H9 (cell line): ENCODE measurements around the gene USP37. TPM values are rescaled to one million over a fixed set of nuclear protein-coding genes. Genes with fewer than 3 reads are reported as not detected.
A peak's percentile ranks its signal among the peaks of the same experiment; 100 is the strongest.

Experiments
- DNase-seq: peaks from one replicate; pipeline ENCODE4 v3.0.0-alpha.2; 2017
- H2AFZ ChIP-seq: one replicate; pipeline ENCODE4 v1.6.1; 2013; ENCODE audit warnings: mild to moderate bottlenecking, low read length, control low read depth, moderate library complexity
- H2AK5ac ChIP-seq: 2 replicates; pipeline ENCODE4 v1.6.1; 2013; ENCODE audit warnings: low read length, control low read depth, mixed read lengths; ENCODE audit not compliant: insufficient read length
- H2BK120ac ChIP-seq: one replicate; pipeline ENCODE4 v1.6.1; 2013; ENCODE audit warnings: low read depth, mild to moderate bottlenecking, low read length, control low read depth, inconsistent platforms; ENCODE audit not compliant: poor library complexity, severe bottlenecking
- H2BK12ac ChIP-seq: 2 replicates; pipeline ENCODE4 v1.6.1; 2013; ENCODE audit warnings: low read length, control low read depth, mixed read lengths, low read depth; ENCODE audit not compliant: insufficient read length
- H2BK15ac ChIP-seq: 2 replicates; pipeline ENCODE4 v1.6.1; 2013; ENCODE audit warnings: low read depth, low read length, control low read depth
- H2BK20ac ChIP-seq: one replicate; pipeline ENCODE4 v1.6.1; 2013; ENCODE audit warnings: low read depth, mild to moderate bottlenecking, low read length, control low read depth, inconsistent platforms; ENCODE audit not compliant: poor library complexity, severe bottlenecking
- H2BK5ac ChIP-seq: 2 replicates; pipeline ENCODE4 v1.6.1; 2013; ENCODE audit warnings: low read length, control low read depth, mixed read lengths; ENCODE audit not compliant: insufficient read length
- H3K14ac ChIP-seq: 2 replicates; pipeline ENCODE4 v1.6.1; 2013; ENCODE audit warnings: low read length, control low read depth; ENCODE audit not compliant: insufficient read depth
- H3K18ac ChIP-seq: 2 replicates; pipeline ENCODE4 v1.6.1; 2013; ENCODE audit warnings: low read depth, mild to moderate bottlenecking, mixed read lengths, low read length, control low read depth; ENCODE audit not compliant: insufficient read length
- H3K23ac ChIP-seq: 2 replicates; pipeline ENCODE4 v1.6.1; 2013; ENCODE audit warnings: low read length, control low read depth, mixed read lengths, low read depth; ENCODE audit not compliant: insufficient read length
- H3K23me2 ChIP-seq: 2 replicates; pipeline ENCODE4 v1.6.1; 2013; ENCODE audit warnings: low read depth, mild to moderate bottlenecking, mixed read lengths, low read length, control low read depth; ENCODE audit not compliant: insufficient read length, poor library complexity, severe bottlenecking
- H3K27ac ChIP-seq: 2 replicates; pipeline ENCODE4 v1.5.1; 2013; ENCODE audit warnings: low read length, control low read depth, mixed read lengths, low read depth; ENCODE audit not compliant: insufficient read length
- H3K27me3 ChIP-seq: 2 replicates; pipeline ENCODE4 v1.6.1; 2013; ENCODE audit warnings: low read length, control low read depth, inconsistent platforms; ENCODE audit not compliant: insufficient read depth
- H3K4ac ChIP-seq: 2 replicates; pipeline ENCODE4 v1.6.1; 2013; ENCODE audit warnings: low read depth, mild to moderate bottlenecking, control low read depth, inconsistent platforms, low read length, moderate library complexity
- H3K4me1 ChIP-seq: 2 replicates; pipeline ENCODE4 v1.6.1; 2013; ENCODE audit warnings: low read length, control low read depth, inconsistent platforms; ENCODE audit not compliant: insufficient read depth
- H3K4me2 ChIP-seq: 2 replicates; pipeline ENCODE4 v1.6.1; 2013; ENCODE audit warnings: low read length, control low read depth, mixed read lengths; ENCODE audit not compliant: insufficient read length, insufficient read depth
- H3K56ac ChIP-seq: 2 replicates; pipeline ENCODE4 v1.6.1; 2013; ENCODE audit warnings: low read depth, mild to moderate bottlenecking, mixed read lengths, low read length, control low read depth; ENCODE audit not compliant: insufficient read length
- H3K79me1 ChIP-seq: 2 replicates; pipeline ENCODE4 v1.6.1; 2013; ENCODE audit warnings: low read depth, mild to moderate bottlenecking, moderate library complexity, low read length, control low read depth, inconsistent platforms; ENCODE audit not compliant: insufficient read depth, poor library complexity, severe bottlenecking
- H3K79me2 ChIP-seq: 2 replicates; pipeline ENCODE4 v1.6.1; 2013; ENCODE audit warnings: low read length, control low read depth, inconsistent platforms; ENCODE audit not compliant: insufficient read depth
- H3K9ac ChIP-seq: 2 replicates; pipeline ENCODE4 v1.6.1; 2013; ENCODE audit warnings: low read length, control low read depth, mixed read lengths; ENCODE audit not compliant: insufficient read length; ENCODE audit errors: extremely low read depth
- H3K9me3 ChIP-seq: one replicate; pipeline ENCODE4 v1.6.1; 2013; ENCODE audit warnings: low read depth, low read length, inconsistent platforms; ENCODE audit not compliant: control insufficient read depth
- H3T11ph ChIP-seq: one replicate; pipeline ENCODE4 v1.6.1; 2013; ENCODE audit warnings: mild to moderate bottlenecking, low read length, control low read depth, inconsistent platforms
- H4K20me1 ChIP-seq: one replicate; pipeline ENCODE4 v1.6.1; 2013; ENCODE audit not compliant: control insufficient read depth, insufficient read length, insufficient read depth
- H4K5ac ChIP-seq: 2 replicates; pipeline ENCODE4 v1.6.1; 2013; ENCODE audit warnings: low read depth, mild to moderate bottlenecking, mixed read lengths, low read length, control low read depth; ENCODE audit not compliant: insufficient read length
- H4K8ac ChIP-seq: replicated peaks from 2 replicates; pipeline ENCODE4 v1.6.1; 2013; ENCODE audit warnings: low read length, control low read depth, mixed read lengths, low read depth; ENCODE audit not compliant: insufficient read length
- H4K91ac ChIP-seq: 2 replicates; pipeline ENCODE4 v1.6.1; 2013; ENCODE audit warnings: low read depth, mild to moderate bottlenecking, moderate library complexity, mixed read lengths, low read length, control low read depth; ENCODE audit not compliant: insufficient read length
- H3K27ac Mint-ChIP-seq, 3 experiments: 2 replicates in 2 of 3; 3 replicates in 1 of 3; pipeline ENCODE4 v1.8.0; 2020 to 2021; ENCODE audit warnings: mixed read lengths in 3 of 3, mild to moderate bottlenecking in 1 of 3, moderate library complexity in 1 of 3
- H3K27me3 Mint-ChIP-seq: 2 replicates; pipeline ENCODE4 v1.8.0; 2021; ENCODE audit warnings: low read depth, mild to moderate bottlenecking, moderate library complexity, mixed read lengths
- H3K36me3 Mint-ChIP-seq, 3 experiments: 2 replicates in 2 of 3; 3 replicates in 1 of 3; pipeline ENCODE4 v1.8.0; 2020 to 2021; ENCODE audit warnings: low read depth in 3 of 3, mixed read lengths in 3 of 3; ENCODE audit not compliant: insufficient read depth in 1 of 3
- H3K4me1 Mint-ChIP-seq, 2 experiments: 2 replicates each; pipeline ENCODE4 v1.8.0; 2020; ENCODE audit warnings: mixed read lengths in 2 of 2
- H3K4me3 Mint-ChIP-seq, 2 experiments: 2 replicates in 1 of 2; 3 replicates in 1 of 2; pipeline ENCODE4 v1.8.0; 2020 to 2021; ENCODE audit warnings: mild to moderate bottlenecking in 2 of 2, mixed read lengths in 2 of 2, moderate library complexity in 1 of 2
- H3K9me3 Mint-ChIP-seq, 2 experiments: 2 replicates in 1 of 2; 3 replicates in 1 of 2; pipeline ENCODE4 v1.8.0; 2020; ENCODE audit warnings: mild to moderate bottlenecking in 2 of 2, mixed read lengths in 2 of 2, moderate library complexity in 1 of 2
- WGBS: extraction: QIAGEN DNeasy Blood & Tissue Kit; methylation state at CpG from one replicate; pipeline ENCODE4 v1.1.7; 2013; ENCODE audit warnings: missing lambda C conversion rate, low lambda C conversion rate, mixed read lengths; ENCODE audit not compliant: insufficient read length; ENCODE audit errors: extremely low coverage; 5-methylcytosine and 5-hydroxymethylcytosine counted together
- total RNA-seq: library from RNA; stranded (reverse); gene quantifications from 2 replicates; pipeline ENCODE4 v1.2.1, GENCODE V29; 2021
- TF ChIP-seq, protein P1 (sequence below): fragments of 200-600 bp; sonication (generic); conservative IDR thresholded peaks from 3 replicates; pipeline ENCODE4 v1.8.0; 2021; ENCODE audit warnings: antibody characterized with exemption, mild to moderate bottlenecking

USP37 gene
- total RNA-seq, 1 experiment from 2014 or later: 34.9 TPM

GRCh38 chr2:218570850-218571249, 2.7 kb upstream of the USP37 start:
- no peaks in the 10 kb centered on the region for H4K20me1 ChIP-seq
- peaks cover 48% of the 10 kb centered on the region; the same call in 1 of the 2 replicates for H3K79me2 ChIP-seq
- H3K56ac ChIP-seq: no peak overlapping the region
- no peak overlapping the region for H3K27ac ChIP-seq
- H2AK5ac ChIP-seq: no peak overlapping the region
- H4K91ac ChIP-seq: no peak overlapping the region
- peak overlapping the region; percentile 25 for H3K9ac ChIP-seq
- Mint-ChIP-seq H3K27ac (no peak overlapping the region), H3K27me3 (no peaks in the 10 kb centered on the region), H3K4me3 (peak overlapping the region; percentile 87 to 95), H3K4me1 (peaks cover 26 to 38% of the 10 kb centered on the region in 2 experiments), H3K36me3 (peaks cover 19 to 49% (median 49%) of the 10 kb centered on the region in 3 experiments; a peak in 6 of 7 replicates), H3K9me3 (no peaks in the 10 kb centered on the region)
- H2BK12ac ChIP-seq: no peak overlapping the region
- H2BK15ac ChIP-seq: no peak overlapping the region
- no peaks in the 10 kb centered on the region for H3K9me3 ChIP-seq
- no peak for DNase-seq
- no peak overlapping the region for H4K5ac ChIP-seq
- H2BK5ac ChIP-seq: no peak overlapping the region
- H3T11ph ChIP-seq: no peak overlapping the region
- no CpG with 5 or more reads among the region's 6 CpGs for WGBS
- no peak overlapping the region for H3K18ac ChIP-seq
- H3K79me1 ChIP-seq: peaks cover 4% of the 10 kb centered on the region
- H3K14ac ChIP-seq: no peak overlapping the region
- H2BK120ac ChIP-seq: no peak overlapping the region
- H3K4me1 ChIP-seq: peaks cover 2% of the 10 kb centered on the region; the same call in 1 of the 2 replicates
- H2AFZ ChIP-seq: no peak overlapping the region
- TF ChIP-seq, protein P1, sequence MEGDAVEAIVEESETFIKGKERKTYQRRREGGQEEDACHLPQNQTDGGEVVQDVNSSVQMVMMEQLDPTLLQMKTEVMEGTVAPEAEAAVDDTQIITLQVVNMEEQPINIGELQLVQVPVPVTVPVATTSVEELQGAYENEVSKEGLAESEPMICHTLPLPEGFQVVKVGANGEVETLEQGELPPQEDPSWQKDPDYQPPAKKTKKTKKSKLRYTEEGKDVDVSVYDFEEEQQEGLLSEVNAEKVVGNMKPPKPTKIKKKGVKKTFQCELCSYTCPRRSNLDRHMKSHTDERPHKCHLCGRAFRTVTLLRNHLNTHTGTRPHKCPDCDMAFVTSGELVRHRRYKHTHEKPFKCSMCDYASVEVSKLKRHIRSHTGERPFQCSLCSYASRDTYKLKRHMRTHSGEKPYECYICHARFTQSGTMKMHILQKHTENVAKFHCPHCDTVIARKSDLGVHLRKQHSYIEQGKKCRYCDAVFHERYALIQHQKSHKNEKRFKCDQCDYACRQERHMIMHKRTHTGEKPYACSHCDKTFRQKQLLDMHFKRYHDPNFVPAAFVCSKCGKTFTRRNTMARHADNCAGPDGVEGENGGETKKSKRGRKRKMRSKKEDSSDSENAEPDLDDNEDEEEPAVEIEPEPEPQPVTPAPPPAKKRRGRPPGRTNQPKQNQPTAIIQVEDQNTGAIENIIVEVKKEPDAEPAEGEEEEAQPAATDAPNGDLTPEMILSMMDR: no peak
- no peak overlapping the region for H4K8ac ChIP-seq
- no peak overlapping the region for H3K23ac ChIP-seq
- H2BK20ac ChIP-seq: no peak overlapping the region
- peak overlapping the region; percentile 99 for H3K4me2 ChIP-seq
- H3K4ac ChIP-seq: no peak overlapping the region
- peaks cover 11% of the 10 kb centered on the region for H3K23me2 ChIP-seq
- H3K27me3 ChIP-seq: no peaks in the 10 kb centered on the region
